Stimulated activated CD4-positive, alpha-beta T cell treated with anti-CD3 and anti-CD28 coated beads, TNF-alpha, amount 100 ng/mL, for 24 hours (primary cell): ENCODE measurements around the gene CACNA1B.
"Not testable (repeated sequence)": the region's sequence is repeated elsewhere in the genome, so short reads cannot be mapped to it uniquely, and the experiment has no call there.

Experiments used
- DNase-seq, 3 experiments: peaks; one replicate each; pipeline ENCODE4 v3.0.0-alpha.2; 2020; ENCODE audit warnings: low read depth in 3 of 3

CACNA1B gene

GRCh38 chr9:137889966-137890365 is 12.4 kb downstream of the CACNA1B start:
- not testable (repeated sequence) for DNase-seq

GRCh38 chr9:137890768-137891587 is 13.4 kb downstream of the CACNA1B start:
- not testable (repeated sequence) for DNase-seq

- no peak for DNase-seq
Measured at GRCh38 chr9:137891588-137892423, 14.2 kb downstream of the CACNA1B start.

- no peak for DNase-seq
Measured at GRCh38 chr9:137892424-137893191, 15.0 kb downstream of the CACNA1B start.

- no peak for DNase-seq
Measured at GRCh38 chr9:137893670-137894069, 16.1 kb downstream of the CACNA1B start.

GRCh38 chr9:137899551-137900360 is 22.2 kb downstream of the CACNA1B start:
- no peak for DNase-seq

GRCh38 chr9:137900584-137901310 is 23.2 kb downstream of the CACNA1B start:
- no peak for DNase-seq

- no peak for DNase-seq
Measured at GRCh38 chr9:137902646-137903045, 25.1 kb downstream of the CACNA1B start.

GRCh38 chr9:137905740-137906139 is 28.2 kb downstream of the CACNA1B start:
- DNase-seq, result no peak

GRCh38 chr9:137907776-137908175 is 30.2 kb downstream of the CACNA1B start:
- no peak for DNase-seq

- no peak for DNase-seq
Measured at GRCh38 chr9:137912671-137913070, 35.1 kb downstream of the CACNA1B start.

- DNase-seq, result no peak
Measured at GRCh38 chr9:137913132-137913531, 35.5 kb downstream of the CACNA1B start.

- no peak for DNase-seq
Measured at GRCh38 chr9:137913771-137914767, 36.5 kb downstream of the CACNA1B start.

- DNase-seq, result no peak
Measured at GRCh38 chr9:137916540-137916939, 39.0 kb downstream of the CACNA1B start.

- no peak for DNase-seq
Measured at GRCh38 chr9:137917116-137917515, 39.5 kb downstream of the CACNA1B start.

- no peak for DNase-seq
Measured at GRCh38 chr9:137917795-137918194, 40.2 kb downstream of the CACNA1B start.

GRCh38 chr9:137918331-137919094 is 40.9 kb downstream of the CACNA1B start:
- DNase-seq, result no peak

GRCh38 chr9:137919095-137919465 is 41.5 kb downstream of the CACNA1B start:
- DNase-seq, result no peak
